HuH-7.5 (cell line): ENCODE data around the gene KCTD11.
A peak's percentile ranks its signal among the peaks of the same experiment; 100 is the strongest.
"Not testable (repeated sequence)": the region's sequence is repeated elsewhere in the genome, so short reads cannot be mapped to it uniquely, and the experiment has no call there.

ENCODE experiments used
- DNase-seq: peaks from one replicate; pipeline ENCODE4 v3.0.0; 2011; ENCODE audit warnings: low spot score

The KCTD11 gene

DNA sequence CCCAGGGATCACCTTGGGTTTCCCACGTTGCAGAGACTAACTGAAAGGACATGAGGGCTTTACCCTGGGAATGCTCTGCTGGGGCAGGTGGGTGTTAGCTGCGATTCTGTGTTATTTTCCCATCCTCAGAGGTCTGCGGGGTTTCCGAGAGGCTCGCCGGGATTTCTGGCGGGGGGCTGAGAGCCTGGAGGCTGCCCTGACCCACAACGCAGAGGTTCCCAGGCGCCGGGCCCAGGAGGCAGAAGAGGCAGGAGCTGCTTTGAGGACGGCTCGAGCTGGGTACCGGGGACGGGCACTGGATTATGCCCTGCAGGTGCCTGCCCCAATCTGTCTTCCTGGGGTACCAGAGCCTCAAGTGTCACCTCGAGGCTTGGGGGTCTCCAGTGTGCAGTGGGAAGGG is 8.7 kb upstream of the KCTD11 start:
- no peak for DNase-seq

- no peak for DNase-seq
Observed at GRCh38 chr17:7346761-7347614, 5.0 kb upstream of the KCTD11 start.

DNA sequence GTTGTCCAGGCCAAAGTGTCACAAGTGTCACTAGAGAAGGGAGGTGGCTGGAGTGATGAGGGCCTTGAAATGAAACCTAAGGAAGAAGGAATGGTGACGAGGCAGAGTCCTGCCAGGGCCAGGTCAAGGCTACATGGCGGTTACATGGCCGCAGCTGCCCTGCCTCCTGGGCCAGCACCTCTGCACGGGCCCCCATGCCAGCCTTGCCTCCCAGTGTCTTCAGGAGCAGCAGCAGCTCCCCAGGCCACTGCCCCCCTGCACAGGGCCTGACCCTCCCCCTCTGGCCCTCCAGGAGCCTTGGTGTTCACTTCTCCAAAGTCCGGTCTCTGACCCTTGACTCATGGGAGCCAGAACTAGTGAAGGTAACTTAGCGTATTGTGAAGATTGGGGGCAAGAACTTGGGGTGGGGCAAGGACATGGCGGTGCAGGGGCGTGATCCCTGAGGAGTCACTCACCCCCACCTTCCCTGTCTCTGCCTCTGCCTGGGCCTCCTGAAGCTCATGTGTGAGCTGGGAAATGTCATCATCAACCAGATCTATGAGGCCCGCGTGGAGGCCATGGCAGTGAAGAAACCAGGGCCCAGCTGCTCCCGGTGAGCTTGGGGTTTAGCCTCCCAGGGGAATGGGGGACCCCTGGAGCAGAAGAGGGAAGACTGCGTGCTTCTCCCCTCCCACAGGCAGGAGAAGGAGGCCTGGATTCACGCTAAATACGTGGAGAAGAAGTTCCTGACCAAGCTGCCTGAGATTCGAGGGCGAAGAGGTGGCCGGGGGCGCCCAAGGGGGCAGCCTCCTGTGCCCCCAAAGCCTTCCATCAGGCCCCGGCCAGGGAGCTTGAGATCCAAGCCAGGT is 4.1 kb upstream of the KCTD11 start:
- no peak for DNase-seq

DNA sequence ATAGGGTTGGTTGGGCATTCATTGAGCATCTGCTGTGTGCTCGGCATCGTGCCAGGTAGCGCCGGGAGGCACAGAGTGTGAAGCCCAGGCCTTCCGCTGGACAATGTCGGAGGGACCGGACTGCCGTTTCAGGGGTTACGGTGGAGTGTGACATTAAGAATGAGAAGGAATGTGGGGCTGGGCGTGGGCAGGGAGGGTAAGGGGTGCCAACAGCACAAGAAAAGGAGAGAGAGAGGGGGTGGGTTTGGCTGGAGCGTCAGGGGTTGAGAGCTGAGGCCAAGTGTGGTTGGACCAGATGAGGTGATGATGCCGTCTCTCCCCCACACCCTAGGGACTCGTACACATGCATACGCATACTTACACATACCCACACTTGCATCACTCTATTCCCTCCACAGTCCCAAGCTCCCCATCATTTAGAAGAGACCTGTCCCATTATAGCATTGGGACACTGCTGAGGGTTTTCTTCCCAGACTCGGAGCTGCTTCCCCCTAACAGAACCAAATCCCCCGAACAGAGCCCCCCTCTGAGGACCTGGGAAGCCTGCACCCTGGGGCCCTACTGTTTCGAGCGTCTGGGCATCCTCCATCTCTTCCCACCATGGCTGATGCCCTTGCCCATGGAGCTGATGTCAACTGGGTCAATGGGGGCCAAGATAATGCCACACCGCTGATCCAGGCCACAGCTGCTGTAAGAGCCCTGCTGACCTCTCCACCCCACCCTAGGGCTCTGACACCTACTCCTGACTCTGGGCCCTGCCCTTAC is 3.3 kb upstream of the KCTD11 start:
- no peak for DNase-seq

DNA sequence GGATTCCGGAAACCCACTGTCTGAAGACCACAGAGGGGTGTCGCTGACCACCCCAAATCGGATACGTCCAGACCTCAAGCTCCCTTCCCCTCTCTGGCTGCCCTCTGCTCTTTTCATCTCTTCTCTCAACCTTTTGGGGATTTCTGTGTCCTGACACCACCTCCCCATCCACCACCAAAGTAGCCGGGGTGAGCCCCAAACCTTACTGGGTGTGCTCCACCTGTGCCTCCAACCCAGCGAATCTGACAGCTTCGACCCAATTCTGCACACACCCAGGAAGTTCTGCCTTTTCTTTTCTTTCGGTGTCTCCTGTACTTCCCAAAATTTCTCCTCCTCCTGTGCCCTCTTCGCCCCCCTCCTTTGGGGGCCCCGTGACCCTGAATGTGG is 534 bp downstream of the KCTD11 start:
- DNase-seq: no peak

DNA sequence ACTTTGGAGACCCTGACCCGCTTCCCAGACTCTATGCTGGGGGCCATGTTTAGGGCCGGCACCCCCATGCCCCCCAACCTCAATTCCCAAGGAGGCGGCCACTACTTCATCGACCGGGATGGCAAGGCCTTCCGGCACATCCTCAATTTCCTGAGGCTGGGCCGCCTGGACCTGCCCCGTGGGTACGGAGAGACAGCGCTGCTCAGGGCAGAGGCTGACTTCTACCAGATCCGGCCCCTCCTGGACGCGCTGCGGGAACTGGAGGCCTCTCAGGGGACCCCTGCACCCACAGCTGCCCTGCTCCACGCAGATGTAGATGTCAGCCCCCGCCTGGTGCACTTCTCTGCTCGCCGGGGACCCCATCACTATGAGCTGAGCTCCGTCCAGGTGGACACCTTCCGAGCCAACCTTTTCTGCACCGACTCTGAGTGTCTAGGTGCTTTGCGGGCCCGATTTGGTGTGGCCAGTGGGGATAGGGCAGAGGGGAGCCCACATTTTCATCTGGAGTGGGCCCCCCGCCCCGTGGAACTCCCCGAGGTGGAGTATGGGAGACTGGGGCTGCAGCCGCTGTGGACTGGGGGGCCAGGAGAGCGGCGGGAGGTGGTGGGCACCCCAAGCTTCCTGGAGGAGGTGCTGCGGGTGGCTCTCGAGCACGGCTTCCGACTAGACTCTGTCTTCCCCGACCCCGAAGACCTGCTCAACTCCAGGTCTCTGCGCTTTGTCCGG is 1.1 kb downstream of the KCTD11 start:
- no peak for DNase-seq

GRCh38 chr17:7354262-7354843 is 2.4 kb downstream of the KCTD11 start:
- DNase-seq: no peak

- DNase-seq: no peak
Observed at GRCh38 chr17:7355053-7355452, 3.1 kb downstream of the KCTD11 start, which contains the start of gene TMEM95. Gene TMEM95 (plus strand): TSS chr17:7355156. CDS start chr17:7355205, 49 bp downstream.

DNA sequence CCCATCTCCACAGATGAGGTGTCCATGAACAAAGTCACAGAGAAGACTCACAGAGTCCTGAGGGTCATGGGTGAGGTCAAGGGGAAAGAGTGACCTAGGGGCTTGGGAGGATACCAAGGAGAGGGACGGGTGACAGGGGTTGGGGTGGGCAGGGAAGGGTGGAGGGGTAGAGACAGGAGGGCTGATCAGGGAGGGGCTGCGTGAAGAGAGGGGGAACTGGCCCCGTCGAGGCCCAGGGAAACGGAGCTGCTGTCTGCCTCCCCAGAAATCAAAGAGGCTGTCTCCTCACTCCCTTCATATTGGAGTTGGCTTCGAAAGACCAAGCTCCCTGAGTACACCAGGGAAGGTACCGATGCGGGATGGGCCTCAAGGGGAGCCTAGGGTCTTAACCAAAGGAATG is 3.6 kb downstream of the KCTD11 start:
- DNase-seq: no peak

GRCh38 chr17:7356072-7356549 is 4.1 kb downstream of the KCTD11 start:
- DNase-seq: peak; percentile 84

DNA sequence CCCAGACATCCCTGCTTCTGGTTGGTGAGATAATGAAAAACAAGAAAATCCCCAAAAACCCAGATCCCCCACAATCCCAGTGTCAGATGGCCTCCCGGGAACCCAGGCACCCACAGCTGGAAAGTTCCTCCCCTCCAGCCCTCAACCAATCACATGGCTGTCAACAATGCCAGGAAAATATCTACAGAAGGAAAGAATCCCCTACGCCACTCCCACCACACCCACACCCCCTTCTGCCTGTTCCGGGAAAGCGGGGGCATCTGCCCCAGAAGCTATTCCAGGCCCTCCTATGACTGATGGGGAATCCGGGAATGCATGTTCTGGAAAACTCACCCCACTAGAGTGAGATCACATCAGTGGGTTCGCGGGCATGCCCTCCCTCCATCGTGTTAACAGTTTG is 4.8 kb downstream of the KCTD11 start:
- no peak for DNase-seq

DNA sequence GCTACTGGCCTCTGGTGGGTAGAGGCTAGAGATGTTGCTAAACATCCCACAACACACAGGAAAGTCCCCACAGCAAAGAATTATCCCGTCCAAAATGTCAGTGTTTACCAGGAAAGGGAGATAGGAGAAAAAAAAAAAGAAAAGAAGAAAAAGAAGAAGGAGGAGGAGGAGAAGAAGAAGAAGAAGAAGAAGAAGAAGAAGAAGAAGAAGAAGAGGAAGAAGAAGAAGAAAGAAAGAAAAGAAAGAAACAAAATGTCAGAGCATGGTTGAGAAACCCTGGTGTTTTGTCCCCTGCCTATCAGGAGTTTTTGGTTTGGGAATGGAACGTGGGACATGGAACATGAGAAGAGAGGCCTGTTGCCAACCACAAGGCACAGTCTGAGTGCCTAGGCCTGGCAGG is 5.4 kb downstream of the KCTD11 start:
- no peak for DNase-seq

DNA sequence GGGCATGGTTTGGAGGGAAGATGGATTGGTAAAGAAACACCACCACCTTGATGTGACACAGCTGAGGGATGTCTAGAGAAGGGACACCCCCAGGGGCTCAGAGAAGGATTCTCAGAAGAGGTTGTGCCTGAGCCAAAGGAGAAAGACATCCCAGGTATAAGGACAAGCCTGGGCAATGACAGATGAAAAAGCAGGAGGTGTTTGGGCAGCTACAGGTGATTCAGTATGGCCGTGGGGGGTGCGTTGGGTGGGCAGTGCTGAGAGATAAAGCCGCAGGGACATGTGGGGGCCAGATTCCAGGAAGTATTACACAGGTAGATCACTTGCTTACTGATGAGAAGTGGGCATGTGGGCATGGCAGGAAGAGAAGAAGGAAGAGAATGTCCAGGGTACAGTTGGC is 9.9 kb downstream of the KCTD11 start:
- DNase-seq: no peak

- DNase-seq: no peak
Observed at GRCh38 chr17:7363311-7363710, 11.3 kb downstream of the KCTD11 start.

GRCh38 chr17:7365963-7366362 is 14.0 kb downstream of the KCTD11 start:
- not testable (repeated sequence) for DNase-seq

GRCh38 chr17:7367083-7367482 is 15.1 kb downstream of the KCTD11 start:
- DNase-seq: no peak

- DNase-seq: no peak
Observed at GRCh38 chr17:7367918-7368598, 16.1 kb downstream of the KCTD11 start.

DNA sequence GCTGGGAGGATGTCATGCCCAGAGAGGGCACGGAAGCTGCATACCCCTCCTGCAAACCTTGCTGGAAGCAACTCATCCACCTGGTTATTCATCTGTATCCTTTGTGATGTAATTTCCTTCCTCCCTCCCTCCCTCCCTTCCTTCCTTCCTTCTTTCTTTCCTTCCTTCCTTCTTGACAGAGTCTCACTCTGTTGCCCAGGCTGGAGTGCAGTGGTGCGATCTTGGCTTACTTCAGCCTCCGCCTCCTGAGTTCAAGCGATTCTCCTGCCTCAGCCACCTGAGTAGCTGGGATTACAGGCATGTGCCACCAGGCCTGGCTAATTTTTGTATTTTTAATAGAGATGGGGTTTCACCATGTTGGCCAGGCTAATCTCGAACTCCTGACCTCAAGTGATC is 16.6 kb downstream of the KCTD11 start:
- not testable (repeated sequence) for DNase-seq

DNA sequence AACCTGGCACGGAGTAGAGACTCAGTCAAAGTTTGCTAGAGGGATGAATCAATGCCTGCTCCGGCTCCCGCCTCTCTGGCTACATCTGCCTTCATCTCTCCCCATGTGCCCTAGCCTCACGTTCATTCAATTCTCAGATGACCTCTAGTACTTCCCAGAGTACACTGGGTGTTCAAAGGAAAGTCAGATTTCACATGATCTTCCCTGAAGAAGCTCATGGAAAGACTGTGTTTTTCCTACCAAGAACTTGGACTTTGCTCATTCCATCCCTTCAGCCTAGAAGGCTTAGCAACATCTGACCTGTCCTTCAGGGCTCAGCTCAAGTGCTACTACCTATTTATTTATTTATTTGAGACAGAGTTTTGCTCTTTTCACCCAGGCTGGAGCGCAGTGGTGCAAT is 17.9 kb downstream of the KCTD11 start:
- no peak for DNase-seq

DNA sequence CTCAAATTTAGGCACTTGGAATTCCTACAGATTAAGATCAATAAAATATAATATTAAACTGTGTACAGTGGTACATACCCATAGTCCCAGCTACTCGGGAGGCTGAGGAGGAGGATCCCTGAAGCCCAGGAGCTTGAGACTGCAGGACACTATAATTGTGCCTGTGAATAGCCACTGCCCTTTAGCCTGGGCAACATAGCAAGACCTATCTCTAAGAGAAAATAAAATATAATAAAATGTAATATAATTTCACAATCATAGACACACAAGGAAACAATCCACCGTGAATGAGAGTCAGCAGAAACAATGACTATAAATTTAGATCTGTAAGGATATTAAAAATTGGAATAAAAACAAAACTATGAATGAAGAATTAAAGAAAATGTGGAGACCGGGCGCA is 18.9 kb downstream of the KCTD11 start:
- no peak for DNase-seq

- no peak for DNase-seq
Observed at GRCh38 chr17:7374353-7374752, 22.4 kb downstream of the KCTD11 start.
